DMS 273 (cell line): Measurements from ENCODE around the gene KLK5.
"Not testable (repeated sequence)": the region's sequence is repeated elsewhere in the genome, so short reads cannot be mapped to it uniquely, and the experiment has no call there.

Experiments
- DNase-seq: peaks from one replicate; lab custom pipeline; 2025; ENCODE audit not compliant: unreplicated experiment; lab: John Stamatoyannopoulos, UW

KLK5 gene

GRCh38 chr19:50922317-50922853 lies 30.5 kb downstream of the KLK5 start:
- DNase-seq = peak; percentile 90

GRCh38 chr19:50921426-50922316 lies 31.2 kb downstream of the KLK5 start:
- no peak for DNase-seq

- DNase-seq = no peak
These were observed 36.8 kb downstream of the KLK5 start for GRCh38 chr19:50916069-50916468.

GRCh38 chr19:50912727-50913716 lies 39.8 kb downstream of the KLK5 start:
- no peak for DNase-seq

GRCh38 chr19:50912102-50912599 lies 40.7 kb downstream of the KLK5 start:
- no peak for DNase-seq

GRCh38 chr19:50911206-50912101 lies 41.4 kb downstream of the KLK5 start, which contains the start of gene KLK4:
KLK4 (minus strand) TSS chr19:50911395; CDS start chr19:50910738, 657 bp downstream.
- DNase-seq = no peak

- DNase-seq = no peak
These were observed 42.1 kb downstream of the KLK5 start for GRCh38 chr19:50910722-50911121.

- peak; percentile 42 for DNase-seq
These were observed 43.4 kb downstream of the KLK5 start for GRCh38 chr19:50909240-50910070.

GRCh38 chr19:50908336-50908735 lies 44.5 kb downstream of the KLK5 start:
- DNase-seq = no peak

- peak; percentile 55 for DNase-seq
These were observed 46.6 kb downstream of the KLK5 start for GRCh38 chr19:50906217-50906616.

- no peak for DNase-seq
These were observed 50.2 kb downstream of the KLK5 start for GRCh38 chr19:50902640-50903039.

- no peak for DNase-seq
These were observed 53.3 kb downstream of the KLK5 start for GRCh38 chr19:50899569-50899968.

- no peak for DNase-seq
These were observed 54.8 kb downstream of the KLK5 start for GRCh38 chr19:50898018-50898417.

GRCh38 chr19:50897612-50898011 lies 55.2 kb downstream of the KLK5 start:
- no peak for DNase-seq

GRCh38 chr19:50897191-50897607 lies 55.6 kb downstream of the KLK5 start:
- DNase-seq = no peak

GRCh38 chr19:50896591-50897190 lies 56.1 kb downstream of the KLK5 start:
- no peak for DNase-seq

- DNase-seq = not testable (repeated sequence)
These were observed 56.7 kb downstream of the KLK5 start for GRCh38 chr19:50896089-50896590.
